Stimulated activated CD8-positive, alpha-beta memory T cell treated with anti-CD3 and anti-CD28 coated beads, Interleukin-15, amount 100 ng/mL, for 4 hours (primary cell): ENCODE results near the gene ITGB2.
"Not testable (repeated sequence)": the region's sequence is repeated elsewhere in the genome, so short reads cannot be mapped to it uniquely, and the experiment has no call there.

Experiments used
- DNase-seq, 2 donors: peaks; one replicate each; pipeline ENCODE4 v3.0.0-alpha.2; 2020; ENCODE audit warnings: low read depth in 2 of 2

Gene ITGB2

DNA sequence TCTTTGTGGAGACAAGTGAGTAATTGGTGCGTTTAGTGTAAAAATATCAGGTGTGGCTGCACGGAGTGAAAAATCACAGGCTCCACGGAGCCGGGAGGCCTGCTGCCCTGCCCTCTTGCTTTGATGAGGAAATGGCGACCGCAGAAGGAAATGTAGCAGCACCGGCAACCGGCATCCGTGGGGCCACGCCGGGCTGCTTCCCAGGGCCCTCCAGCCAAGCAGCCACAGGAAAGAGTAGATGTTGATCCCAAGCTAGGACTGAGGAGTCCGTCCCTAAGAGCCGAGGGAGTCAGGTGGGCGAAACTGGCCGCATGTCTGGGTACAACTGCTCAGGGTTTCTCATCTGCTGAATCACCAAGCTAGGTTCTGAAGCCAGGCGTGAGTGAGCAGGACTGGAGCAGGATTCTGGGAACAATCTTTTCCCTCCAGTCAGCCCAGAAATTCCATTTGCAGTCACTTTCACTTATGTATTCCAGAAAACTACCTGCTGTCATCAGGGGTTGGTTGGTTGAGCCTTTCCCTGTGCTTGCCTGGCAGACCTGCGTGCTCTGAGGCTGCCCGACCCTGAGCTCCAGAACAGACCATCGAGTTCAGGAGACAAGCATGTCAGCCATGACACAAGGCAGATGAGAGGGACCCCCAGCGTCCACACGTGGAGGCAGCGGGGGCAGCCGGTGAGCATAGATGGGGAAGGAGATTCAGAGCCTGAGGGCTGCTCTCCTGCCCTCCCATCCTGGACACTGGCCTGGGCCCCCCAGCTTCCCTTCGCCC lies 5.8 kb upstream of the ITGB2 start:
- no peak for DNase-seq

DNA sequence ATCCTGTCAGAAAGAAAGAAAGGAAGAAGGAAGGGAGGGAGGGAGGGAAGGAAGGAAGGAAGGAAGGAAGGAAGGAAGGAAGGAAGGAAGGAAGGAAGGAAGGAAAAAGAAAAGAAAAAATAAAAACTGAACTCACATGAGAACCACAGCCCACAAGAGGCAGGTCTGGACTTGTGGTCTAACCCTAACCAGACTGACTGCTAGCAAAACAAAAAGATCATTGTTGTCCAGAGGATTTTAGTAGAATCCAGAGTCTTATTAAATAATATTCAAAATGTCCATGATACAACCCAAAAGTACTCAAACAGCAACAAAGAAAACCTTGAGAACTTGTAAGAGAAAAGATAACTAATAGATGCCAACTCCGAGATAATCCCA lies 4.7 kb upstream of the ITGB2 start:
- no peak for DNase-seq

DNA sequence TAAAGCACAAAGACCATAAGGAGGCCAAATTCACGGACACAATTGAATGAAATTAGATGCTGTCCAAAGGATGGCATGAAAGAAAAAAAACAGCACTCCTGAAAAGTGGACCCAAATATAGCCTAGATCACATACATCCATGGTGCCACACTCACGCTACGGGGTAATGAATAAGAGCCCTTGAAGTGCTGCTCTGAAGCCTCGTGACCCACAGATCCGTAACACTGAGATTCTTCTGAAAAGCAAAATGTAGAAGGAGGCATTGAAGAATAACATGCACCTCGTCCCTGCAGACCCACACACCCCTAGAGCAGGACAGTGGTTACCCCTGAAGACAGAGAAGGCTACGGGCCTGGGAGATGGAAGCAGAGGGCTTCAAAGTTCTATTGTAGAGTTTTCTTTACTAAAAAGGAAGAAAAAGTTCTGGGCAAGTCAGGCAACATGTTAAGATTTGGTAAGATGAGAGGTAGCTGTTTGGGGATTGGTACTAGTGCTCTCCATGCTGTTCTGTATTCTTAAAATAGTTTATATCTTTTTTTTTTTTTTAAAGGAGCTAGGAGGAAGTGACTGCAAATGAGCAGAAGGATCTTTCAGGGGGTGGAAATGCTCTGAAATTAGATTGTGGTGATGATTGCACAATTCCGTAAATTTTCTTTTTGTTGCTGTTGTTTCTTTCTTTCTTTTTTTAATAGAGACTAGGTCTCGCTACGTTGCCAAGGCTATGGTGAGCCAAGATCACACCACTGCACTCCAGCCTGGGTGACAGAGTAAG lies 4.1 kb upstream of the ITGB2 start:
- DNase-seq: no peak

DNA sequence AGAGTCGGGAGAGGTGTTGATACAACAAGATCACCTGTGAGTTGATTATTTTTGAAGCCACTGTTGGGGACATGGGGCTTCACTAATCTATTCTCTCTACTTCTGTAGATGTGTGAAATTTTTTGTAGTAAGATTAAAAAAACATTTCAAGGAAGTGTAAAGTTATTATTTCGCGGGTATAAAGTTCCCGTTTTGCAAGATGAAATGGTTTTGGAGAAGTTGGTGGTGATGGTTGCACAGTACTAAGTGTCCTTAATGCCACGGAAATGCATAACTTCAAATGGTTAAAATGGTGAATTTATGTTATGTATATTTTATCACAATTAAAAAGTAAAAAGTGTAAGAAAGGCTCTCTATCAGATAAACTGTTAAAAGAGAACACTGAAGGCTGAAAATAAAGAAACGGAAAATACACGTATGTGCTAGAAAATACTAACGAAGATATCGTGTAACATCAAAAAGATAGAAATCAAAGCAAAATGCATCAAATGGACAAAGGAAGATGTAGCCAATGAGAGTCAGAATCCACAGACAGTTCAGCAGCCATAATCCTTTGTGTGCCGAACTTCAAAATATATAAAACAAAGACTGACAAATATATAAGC lies 2.9 kb upstream of the ITGB2 start:
- DNase-seq: no peak

DNA sequence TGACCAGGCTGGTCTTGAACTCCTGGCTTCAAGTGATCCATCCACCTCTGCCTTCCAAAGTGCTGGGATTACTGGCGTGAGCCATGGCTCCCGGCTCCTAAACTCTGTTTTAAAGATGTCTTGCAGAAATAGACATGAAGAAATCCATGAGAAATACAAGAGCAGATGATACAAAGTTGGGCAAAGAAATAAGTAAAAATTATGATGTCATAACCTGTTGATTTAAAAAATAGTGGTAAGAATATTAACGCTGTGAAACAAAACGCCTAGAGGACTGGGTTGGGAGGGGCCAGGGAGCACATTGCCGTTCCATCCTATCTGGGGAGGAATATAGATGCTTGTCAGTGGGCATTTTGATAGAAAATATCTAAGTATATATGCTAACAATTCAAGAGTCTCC lies 1.2 kb upstream of the ITGB2 start:
- no peak for DNase-seq

DNA sequence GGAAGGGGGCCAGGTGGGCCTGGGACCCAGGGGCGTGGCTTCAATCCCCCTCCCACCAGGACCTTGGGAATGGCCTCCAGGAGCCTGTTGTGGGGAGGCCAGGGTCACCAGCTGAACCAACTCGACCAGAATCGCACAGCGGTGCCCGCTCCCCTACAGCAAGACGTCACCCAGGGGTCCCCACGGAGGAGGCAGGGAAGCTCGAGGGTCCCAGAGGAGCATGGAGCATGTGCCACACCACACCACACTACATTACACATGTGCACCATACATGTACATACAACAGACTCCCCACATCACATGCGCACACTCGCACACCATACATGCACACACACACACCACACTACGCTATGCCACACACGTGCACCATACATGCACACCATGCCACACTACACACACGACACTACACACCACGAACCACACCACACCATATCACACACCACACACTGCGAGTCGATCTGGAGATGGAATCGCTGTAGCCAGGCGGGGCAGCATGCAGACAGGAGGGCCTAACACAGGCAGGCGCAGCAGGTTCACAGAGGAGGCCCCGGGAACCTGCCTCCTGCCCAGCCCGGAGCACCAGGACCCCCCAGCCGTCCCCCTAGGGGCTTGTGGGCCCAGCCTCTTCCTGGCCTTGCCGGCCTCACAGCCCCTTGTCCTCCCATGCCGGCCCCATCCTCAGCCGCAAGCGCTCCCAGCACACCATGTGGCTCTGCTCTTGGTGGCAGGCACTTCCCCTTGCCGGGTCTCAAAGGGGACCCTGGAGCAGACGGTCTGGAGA lies 596 bp downstream of the ITGB2 start:
- DNase-seq: no peak

DNA sequence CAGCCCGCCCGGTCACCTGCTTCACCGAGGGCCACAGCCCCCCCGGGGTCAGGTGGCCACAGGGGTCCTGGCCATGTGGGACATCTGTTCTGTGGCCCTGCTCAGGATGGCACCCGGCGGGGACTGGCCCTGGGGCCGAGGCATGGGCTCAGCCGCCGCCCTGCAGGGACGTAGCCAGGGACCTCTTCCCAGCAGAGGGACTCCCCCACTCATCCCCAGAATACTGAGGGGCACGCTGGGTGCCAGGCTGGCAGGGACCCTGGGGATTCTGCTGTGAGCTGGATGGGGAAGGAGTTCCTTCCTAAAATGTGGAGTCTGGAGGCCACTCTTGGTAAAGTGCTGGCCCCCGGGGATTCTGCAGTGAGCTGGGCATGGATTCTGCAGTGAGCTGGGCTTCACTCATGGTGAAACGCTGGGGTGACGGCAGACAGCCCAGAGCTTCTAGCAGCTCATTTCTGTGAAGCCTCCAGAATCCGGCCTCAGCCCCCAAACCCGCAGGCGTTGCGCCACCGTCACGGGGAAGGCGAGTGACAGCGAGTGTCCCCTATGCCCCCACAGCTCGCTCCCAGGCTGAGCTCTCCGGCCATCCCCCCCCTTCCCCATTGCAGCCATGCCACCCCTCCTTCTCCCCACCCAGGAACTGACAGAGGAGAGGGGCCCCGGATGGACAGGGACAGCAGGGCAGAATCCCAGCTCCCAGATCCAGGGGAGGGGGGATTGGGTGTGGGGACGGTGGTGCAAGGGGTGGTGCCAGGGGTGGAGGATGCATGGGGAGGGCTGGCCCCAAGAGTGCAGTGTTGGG lies 1.4 kb downstream of the ITGB2 start:
- no peak for DNase-seq

DNA sequence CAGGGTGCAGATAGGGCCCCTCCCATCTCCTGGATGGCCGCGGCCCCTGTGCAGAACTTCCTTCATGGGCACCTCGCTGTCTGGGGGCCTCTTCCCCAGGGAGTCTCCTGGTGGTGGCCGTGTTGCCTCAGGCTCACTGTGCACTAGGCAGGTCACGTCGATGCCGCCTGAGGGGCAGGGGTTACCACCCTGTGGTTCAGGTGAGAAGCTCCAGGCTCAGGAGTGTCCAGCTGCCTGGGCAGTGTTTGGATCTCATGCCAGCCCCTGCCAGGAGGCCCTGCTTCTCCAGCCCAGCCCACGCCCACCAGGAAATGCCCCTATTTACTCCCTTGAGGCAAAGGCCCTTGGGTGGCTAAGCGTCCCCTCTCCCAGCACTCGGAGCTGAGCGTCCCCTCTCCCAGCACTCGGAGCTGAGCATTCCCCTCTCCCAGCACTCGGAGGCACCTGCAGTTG lies 2.1 kb downstream of the ITGB2 start:
- DNase-seq: no peak

DNA sequence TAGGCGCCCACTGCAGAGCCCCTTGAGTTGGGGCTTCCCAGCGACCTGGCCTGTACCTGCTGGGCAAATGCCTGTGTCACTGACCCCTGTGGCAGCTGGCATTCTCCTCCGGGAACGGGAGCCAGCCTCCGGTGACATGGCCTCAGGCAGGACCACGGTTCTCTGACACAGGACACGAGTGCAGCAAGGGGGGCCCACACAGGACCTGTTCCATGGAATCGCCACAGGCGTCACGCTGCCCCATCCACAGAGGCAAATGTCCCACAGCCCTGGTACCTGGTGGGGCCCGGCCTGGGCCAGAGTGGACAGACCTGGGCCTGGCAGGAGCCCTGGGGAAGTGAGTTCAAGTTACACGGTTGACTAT lies 2.6 kb downstream of the ITGB2 start:
- no peak for DNase-seq

DNA sequence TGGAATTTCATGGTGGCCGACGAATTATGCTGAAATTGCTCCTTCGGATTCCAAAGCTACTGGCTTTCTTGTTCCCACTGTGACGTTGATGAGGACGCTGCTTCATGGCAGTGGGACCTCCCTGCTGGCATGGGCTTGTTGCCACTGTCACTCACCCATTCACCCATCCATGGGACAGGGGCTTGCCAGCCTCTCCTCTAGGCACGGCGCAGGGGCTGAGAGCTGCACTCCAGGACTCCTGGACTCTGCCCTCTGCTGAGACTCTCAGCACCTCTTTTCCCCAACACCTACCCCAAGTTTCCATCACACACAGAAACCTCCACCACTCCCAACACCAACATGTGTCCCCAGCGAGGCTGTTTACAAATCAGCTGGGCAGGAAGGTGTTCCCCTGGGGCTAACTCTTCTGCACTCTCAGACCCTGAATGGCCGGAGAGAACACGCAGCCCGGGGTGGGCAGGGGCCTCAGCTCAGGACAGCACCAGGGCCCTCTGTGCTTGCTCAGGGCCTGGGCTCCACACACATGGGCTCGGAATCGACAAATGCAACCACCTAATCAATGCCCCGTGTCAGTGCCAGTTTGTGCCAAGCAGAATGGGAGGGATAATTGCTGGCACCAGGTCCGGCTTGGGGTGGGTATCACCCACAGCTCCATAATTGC lies 3.1 kb downstream of the ITGB2 start:
- DNase-seq: no peak

DNA sequence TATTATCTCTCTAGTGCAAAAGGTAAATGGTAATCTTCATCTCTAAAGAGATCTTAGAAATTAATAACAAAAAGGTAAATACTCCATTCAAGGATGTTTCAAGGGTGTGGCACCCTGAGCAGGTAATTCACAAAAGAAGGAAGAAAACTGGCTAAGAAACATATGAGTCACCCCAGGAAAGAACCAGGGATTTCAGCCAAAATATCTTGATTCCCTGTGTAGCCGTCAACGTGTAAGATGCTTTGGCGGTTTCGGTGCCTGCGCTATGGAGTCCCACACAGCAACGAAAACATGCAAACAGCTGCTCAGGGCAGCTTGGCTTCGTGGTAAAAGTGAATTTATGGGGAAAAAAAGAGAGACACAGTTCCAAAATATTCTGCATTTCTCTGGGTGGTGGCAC lies 3.7 kb downstream of the ITGB2 start:
- no peak for DNase-seq

DNA sequence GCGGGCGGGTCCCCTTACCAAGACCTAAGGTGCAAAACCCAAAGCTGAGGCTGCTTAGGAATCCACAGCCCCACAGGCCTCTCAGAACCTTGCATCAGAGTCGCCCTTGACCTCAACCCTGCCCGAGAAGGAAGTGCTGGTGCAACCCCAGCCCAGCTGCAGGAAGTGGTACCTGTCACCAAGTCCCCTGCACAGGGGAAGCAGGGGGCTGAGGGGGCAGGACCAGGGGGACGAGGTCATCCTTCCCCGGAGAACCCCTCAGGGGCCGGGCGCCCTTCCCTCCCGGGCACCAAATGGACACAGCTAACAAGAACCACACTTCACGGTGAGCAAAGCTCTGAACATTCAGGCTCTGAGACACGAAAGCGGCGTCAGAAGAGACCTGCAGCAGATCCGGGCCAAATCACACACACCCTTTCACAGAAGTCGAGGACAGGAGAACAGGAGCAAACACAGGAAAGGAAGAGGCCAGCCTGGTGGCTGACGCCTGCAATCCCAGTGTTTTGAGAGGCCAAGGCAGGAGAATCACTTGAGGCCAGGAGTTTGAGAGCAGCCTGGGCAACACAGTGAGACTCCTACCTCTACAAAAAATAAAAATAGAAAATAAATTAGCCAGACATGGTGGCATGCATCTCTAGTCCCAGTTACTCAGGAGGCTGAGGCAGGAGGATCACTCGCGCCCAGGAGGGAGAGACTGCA lies 6.4 kb downstream of the ITGB2 start:
- DNase-seq: no peak

DNA sequence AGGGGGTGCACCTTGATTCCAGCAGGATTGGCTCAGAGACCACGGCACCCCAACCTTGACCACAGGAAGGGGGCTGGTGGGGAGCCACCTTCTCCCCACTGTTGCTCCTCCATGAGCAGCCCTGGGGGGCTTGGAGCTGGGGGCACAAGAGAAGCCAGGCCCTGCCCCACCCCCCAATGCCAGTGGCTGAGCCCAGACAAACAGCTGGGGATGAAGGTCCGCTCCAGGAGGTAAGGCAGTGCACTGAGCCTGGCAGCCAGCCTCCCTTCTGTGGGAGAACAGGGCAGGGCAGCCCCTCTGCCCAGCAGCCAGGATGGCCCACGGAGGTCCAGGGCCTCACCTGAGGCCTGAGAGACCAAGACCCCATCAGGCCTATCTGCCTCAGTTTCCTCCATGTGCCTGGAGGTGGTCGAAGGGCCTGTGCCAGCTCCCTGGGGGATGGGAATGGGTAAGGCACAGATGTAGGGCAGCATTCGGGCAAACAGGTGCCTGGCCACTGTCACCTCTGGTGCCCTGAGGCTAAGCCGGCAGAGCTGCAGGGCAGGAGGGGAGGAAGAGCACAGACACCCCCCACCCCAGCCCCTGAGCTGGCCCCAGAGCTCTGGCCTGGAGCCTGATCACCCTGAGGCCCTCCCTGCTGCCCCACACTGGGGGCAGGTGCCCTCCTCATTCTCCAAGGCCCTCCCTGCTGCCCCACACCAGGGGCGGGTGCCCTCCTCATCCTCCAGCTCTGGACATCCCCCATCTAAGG lies 7.1 kb downstream of the ITGB2 start:
- no peak for DNase-seq

DNA sequence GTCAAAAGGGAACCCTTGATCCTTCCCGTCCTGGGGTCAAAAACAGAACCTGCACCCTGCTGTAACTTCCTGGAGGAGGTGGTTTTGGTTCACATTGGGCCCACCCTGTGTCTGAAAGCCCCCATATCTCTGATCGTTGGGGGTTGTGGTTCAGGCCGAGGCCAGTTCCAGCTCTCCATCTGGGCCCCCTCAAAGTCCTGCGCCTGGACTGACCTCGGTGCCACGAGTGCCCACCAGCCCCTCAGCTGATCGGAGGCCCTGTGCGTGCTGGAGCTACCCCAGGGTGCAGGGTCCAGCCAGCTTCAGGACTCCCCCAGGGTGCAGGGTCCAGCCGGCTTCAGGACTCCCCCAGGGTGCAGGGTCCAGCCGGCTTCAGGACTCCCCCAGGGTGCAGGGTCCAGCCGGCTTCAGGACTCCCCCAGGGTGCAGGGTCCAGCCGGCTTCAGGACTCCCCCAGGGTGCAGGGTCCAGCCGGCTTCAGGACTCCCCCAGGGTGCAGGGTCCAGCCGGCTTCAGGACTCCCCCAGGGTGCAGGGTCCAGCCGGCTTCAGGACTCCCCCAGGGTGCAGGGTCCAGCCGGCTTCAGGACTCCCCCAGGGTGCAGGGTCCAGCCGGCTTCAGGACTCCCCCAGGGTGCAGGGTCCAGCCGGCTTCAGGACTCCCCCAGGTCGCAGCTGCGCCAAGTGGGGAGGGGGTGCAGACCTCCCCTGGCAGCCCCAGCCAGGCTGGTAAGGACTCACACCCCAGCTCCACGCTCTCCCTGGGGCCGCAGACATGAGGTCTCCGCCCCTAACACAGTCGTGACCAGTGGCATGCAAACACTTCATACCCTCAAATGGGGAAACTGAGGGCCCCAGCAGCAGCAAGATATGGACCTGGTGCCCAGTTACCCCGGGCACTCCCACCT lies 7.9 kb downstream of the ITGB2 start:
- not testable (repeated sequence) for DNase-seq

DNA sequence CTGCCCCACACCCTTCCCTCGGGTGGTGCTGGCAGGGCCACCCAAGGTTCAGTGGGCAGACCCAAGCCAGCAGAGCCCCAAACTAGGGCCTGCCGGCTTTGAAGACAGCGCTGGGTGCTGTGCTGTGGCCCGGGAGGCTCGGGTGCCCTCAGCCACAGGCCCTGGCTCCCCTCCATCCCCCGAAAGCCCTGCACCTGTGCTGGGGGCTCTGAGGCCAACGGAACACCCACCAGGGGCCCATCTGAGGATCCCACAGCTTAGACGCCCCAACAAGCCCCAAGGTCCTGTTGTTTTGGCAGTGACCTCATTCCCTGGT lies 8.6 kb downstream of the ITGB2 start:
- no peak for DNase-seq

DNA sequence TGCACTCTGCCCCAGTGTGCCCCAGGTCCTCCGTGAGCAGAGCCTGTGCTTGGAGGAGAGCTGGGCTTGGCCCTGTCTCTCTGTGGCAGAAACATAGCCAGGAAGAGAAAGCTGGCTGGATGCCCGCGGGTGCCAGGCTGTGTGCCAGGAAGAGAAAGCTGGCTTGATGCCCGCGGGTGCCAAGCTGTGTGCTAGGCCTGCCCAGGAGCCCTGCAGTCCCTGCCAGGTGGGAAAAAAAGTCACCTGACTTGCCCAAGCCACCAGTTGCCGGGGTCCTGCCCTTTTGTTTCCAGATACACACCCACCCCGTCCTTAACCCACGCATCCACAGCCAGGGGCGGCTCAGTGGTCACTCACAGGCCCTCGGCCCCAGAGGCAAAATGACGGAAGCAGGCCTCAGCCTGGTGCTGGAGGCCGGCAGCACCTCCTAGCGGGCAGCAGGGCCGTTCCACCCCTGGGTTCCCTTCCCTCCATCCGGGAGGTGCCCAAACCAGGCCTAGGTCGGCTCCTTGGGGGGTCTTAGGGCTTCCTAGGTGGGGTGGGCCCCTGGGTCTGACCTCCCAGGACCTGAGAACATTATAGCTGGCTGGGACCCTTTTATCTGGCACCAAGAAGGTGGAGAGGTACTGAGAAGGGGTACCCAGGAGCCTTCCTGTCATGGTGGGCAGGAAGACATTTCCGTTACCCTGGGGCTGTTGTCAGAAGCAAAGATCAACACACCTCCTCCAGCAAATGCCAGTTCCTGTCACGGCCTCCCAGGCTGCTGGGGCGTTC lies 9.1 kb downstream of the ITGB2 start:
- DNase-seq: no peak

DNA sequence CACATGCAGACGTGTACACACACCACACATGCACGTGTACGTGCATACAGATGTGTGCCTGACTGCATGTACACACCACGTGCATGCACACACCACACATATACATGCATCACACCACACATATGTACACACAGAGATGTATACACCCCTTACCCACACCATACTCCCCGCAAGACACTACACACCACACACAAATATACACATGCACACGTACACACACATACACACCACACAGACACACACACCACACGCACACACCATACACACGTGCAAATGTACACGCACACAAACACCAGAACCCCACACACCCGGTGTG lies 9.7 kb downstream of the ITGB2 start:
- no peak for DNase-seq
